ENCODE measurements around the gene CYP2B6.
"Not testable (repeated sequence)": the region's sequence is repeated elsewhere in the genome, so short reads cannot be mapped to it uniquely, and the experiment has no call there.

- TF ChIP-seq CTCF (IDR thresholded peaks at IDR 0.05); ZFX (IDR thresholded peaks at IDR 0.05; ENCODE audit: borderline replicate concordance): not testable (repeated sequence)
Measured at GRCh38 chr19:40966591-40966990, 24.5 kb upstream of the CYP2B6 start.

Measured in 22Rv1 (cell line).